Tibial nerve (tissue), 3 donors: Measurements from ENCODE around the gene TXNIP.

Experiments used
- POLR2A ChIP-seq, 2 donors: fragments of 450-650 bp; IDR thresholded peaks; one replicate each; pipeline ENCODE4 v1.6.1; 2017; ENCODE audit warnings: antibody characterized with exemption in 2 of 2, mild to moderate bottlenecking in 2 of 2, moderate library complexity in 2 of 2
- TF ChIP-seq, protein P1 (sequence below), 5 experiments: fragments of 200-600 bp in 3 of 5; fragments of 450-650 bp in 2 of 5; sonication (generic) in 3 of 5; IDR thresholded peaks; one replicate each; pipeline ENCODE4 v1.5.1; 2016 to 2019; ENCODE audit warnings: antibody characterized with exemption in 5 of 5, mild to moderate bottlenecking in 3 of 5, moderate library complexity in 2 of 5

DNA sequence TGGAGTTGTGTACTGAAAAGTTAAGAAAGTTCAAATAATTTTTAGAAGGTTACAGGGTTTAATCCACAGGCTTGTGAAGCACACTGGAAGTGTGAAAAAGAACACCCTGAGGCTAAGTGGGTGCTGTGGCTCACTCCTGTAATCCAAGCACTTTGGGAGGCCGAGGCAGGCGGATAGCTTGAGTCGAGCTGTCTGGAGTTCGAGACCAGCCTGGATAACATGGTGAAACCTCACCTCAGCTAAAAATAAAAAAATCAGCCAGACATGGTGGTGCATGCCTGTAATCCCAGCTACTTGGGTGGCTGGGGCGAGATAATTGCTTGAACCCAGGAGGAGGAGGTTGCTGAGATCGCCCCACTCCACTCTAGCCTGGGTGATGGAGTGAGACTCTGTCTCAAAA, 9.8 kb downstream of the TXNIP start:
- TF ChIP-seq, protein P1, sequence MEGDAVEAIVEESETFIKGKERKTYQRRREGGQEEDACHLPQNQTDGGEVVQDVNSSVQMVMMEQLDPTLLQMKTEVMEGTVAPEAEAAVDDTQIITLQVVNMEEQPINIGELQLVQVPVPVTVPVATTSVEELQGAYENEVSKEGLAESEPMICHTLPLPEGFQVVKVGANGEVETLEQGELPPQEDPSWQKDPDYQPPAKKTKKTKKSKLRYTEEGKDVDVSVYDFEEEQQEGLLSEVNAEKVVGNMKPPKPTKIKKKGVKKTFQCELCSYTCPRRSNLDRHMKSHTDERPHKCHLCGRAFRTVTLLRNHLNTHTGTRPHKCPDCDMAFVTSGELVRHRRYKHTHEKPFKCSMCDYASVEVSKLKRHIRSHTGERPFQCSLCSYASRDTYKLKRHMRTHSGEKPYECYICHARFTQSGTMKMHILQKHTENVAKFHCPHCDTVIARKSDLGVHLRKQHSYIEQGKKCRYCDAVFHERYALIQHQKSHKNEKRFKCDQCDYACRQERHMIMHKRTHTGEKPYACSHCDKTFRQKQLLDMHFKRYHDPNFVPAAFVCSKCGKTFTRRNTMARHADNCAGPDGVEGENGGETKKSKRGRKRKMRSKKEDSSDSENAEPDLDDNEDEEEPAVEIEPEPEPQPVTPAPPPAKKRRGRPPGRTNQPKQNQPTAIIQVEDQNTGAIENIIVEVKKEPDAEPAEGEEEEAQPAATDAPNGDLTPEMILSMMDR (IDR thresholded peaks at IDR 0.05): no peak
- TF ChIP-seq POLR2A (IDR thresholded peaks at IDR 0.05): no peak
